Omental fat pad (tissue), 4 donors: ENCODE results near the gene NMT2. TPM values are rescaled to one million over a fixed set of nuclear protein-coding genes. Genes with fewer than 3 reads are reported as not detected.

Experiments
- ATAC-seq: fragments of 150-250 bp; one replicate; pipeline ENCODE4 v1.9.1; 2016; ENCODE audit warnings: mild to moderate bottlenecking, moderate library complexity; ENCODE audit not compliant: low FRiP score
- DNase-seq: peaks from one replicate; pipeline ENCODE4 v3.0.0-alpha.2; 2019; ENCODE audit warnings: low spot score
- CTCF ChIP-seq, 3 donors: fragments of 450-650 bp; IDR thresholded peaks; one replicate each; pipeline ENCODE4 v1.5.1; 2016 to 2017; ENCODE audit warnings: antibody characterized with exemption in 3 of 3, mild to moderate bottlenecking in 3 of 3, moderate library complexity in 2 of 3
- total RNA-seq, 4 donors: library from RNA; depleted of rRNA; stranded (reverse); fragments of >200 nt; gene quantifications; one replicate each; pipeline ENCODE4 v1.1.0, GENCODE V29; 2016

The NMT2 gene
- total RNA-seq, 4 donors from 2014 or later: 25.1 to 96.4 (median 72.8) TPM

- DNase-seq: no peak
- ATAC-seq: no peak
- no peak for TF ChIP-seq CTCF (IDR thresholded peaks at IDR 0.05)
These were observed 27.1 kb downstream of the NMT2 start for GRCh38 chr10:15141136-15142054.

- DNase-seq (no peak), ATAC-seq (no peak)
- TF ChIP-seq CTCF (IDR thresholded peaks at IDR 0.05): no peak
These were observed 27.8 kb downstream of the NMT2 start for GRCh38 chr10:15140698-15141097.

- no peak for DNase-seq
- no peak for TF ChIP-seq CTCF (IDR thresholded peaks at IDR 0.05)
- no peak for ATAC-seq
These were observed 30.9 kb downstream of the NMT2 start for GRCh38 chr10:15137636-15138035.

DNA sequence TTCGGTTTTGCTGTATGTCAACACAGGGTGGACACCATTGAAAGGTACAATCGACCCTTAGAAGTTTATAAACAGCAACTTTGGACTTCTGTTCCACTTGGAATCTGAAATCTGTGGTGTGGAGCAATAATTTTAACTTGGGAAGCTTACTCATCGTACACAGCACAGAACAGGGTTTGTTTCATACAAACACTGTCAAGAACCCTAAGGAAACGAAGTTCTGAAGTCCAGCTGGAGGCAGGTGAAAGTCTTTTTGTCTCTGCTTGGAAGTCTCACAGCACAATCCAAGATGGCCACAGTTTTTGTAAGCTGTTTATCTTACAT lies 31.5 kb downstream of the NMT2 start:
- DNase-seq: no peak
- no peak for ATAC-seq
- no peak for TF ChIP-seq CTCF (IDR thresholded peaks at IDR 0.05)

- ATAC-seq (no peak), DNase-seq (no peak)
- TF ChIP-seq CTCF (IDR thresholded peaks at IDR 0.05): no peak
These were observed 32.1 kb downstream of the NMT2 start for GRCh38 chr10:15136129-15137035.

- ATAC-seq: no peak
- no peak for DNase-seq
- no peak for TF ChIP-seq CTCF (IDR thresholded peaks at IDR 0.05)
These were observed 37.2 kb downstream of the NMT2 start for GRCh38 chr10:15131330-15131729.
